Trophoblast cell (in vitro differentiated cells and primary cell): Measurements from ENCODE around the gene INSIG1.

Source experiments
- DNase-seq, 2 donors: peaks; one replicate each; pipeline ENCODE4 v3.0.0-alpha.2; 2016
- H2AFZ ChIP-seq: 2 replicates; pipeline ENCODE4 v1.6.1; 2013; ENCODE audit warnings: low read length, moderate library complexity, mild to moderate bottlenecking; ENCODE audit not compliant: insufficient read depth, poor library complexity
- H2AK5ac ChIP-seq: 2 replicates; pipeline ENCODE4 v1.6.1; 2013; ENCODE audit warnings: mild to moderate bottlenecking, low read length
- H2BK120ac ChIP-seq: 2 replicates; pipeline ENCODE4 v1.6.1; 2013; ENCODE audit warnings: low read length, mild to moderate bottlenecking, moderate library complexity; ENCODE audit not compliant: insufficient read depth, poor library complexity
- H2BK12ac ChIP-seq: 2 replicates; pipeline ENCODE4 v1.6.1; 2013; ENCODE audit warnings: mild to moderate bottlenecking, low read length, moderate library complexity
- H2BK5ac ChIP-seq: 2 replicates; pipeline ENCODE4 v1.6.1; 2013; ENCODE audit warnings: low read length, low read depth, moderate library complexity, mild to moderate bottlenecking; ENCODE audit not compliant: poor library complexity
- H3K14ac ChIP-seq: 2 replicates; pipeline ENCODE4 v1.6.1; 2013; ENCODE audit warnings: mild to moderate bottlenecking, low read length
- H3K18ac ChIP-seq: 2 replicates; pipeline ENCODE4 v1.6.1; 2013; ENCODE audit warnings: mild to moderate bottlenecking, low read length
- H3K23ac ChIP-seq: 2 replicates; pipeline ENCODE4 v1.6.1; 2013; ENCODE audit warnings: low read length
- H3K27ac ChIP-seq: 2 replicates; pipeline ENCODE4 v1.5.1; 2013; ENCODE audit warnings: low read depth, mild to moderate bottlenecking, inconsistent platforms, low read length, moderate library complexity
- H3K27me3 ChIP-seq: 2 replicates; pipeline ENCODE4 v1.6.1; 2013; ENCODE audit warnings: inconsistent platforms, mild to moderate bottlenecking, low read length, moderate library complexity; ENCODE audit not compliant: insufficient read depth
- H3K36me3 ChIP-seq, 2 experiments: 1 replicate in 1 of 2; 2 replicates in 1 of 2; pipeline ENCODE4 v1.6.1; 2013; ENCODE audit warnings: low read length in 2 of 2, mild to moderate bottlenecking in 2 of 2, moderate library complexity in 1 of 2; ENCODE audit not compliant: insufficient read depth in 2 of 2, control insufficient read depth in 1 of 2
- H3K4ac ChIP-seq: 2 replicates; pipeline ENCODE4 v1.6.1; 2013; ENCODE audit warnings: low read depth, mild to moderate bottlenecking, low read length, moderate library complexity
- H3K4me1 ChIP-seq, 2 experiments: 1 replicate in 1 of 2; 2 replicates in 1 of 2; pipeline ENCODE4 v1.6.1; 2013; ENCODE audit warnings: low read length in 2 of 2, mild to moderate bottlenecking in 2 of 2, moderate library complexity in 1 of 2; ENCODE audit not compliant: insufficient read depth in 2 of 2, control insufficient read depth in 1 of 2
- H3K4me2 ChIP-seq: 2 replicates; pipeline ENCODE4 v1.6.1; 2013; ENCODE audit warnings: inconsistent platforms, mild to moderate bottlenecking, low read length, moderate library complexity
- H3K4me3 ChIP-seq: 2 replicates; pipeline ENCODE4 v1.5.1; 2013; ENCODE audit warnings: mild to moderate bottlenecking, low read depth, low read length, inconsistent platforms
- H3K79me1 ChIP-seq: one replicate; pipeline ENCODE4 v1.6.1; 2013; ENCODE audit warnings: low read length
- H3K79me2 ChIP-seq: 2 replicates; pipeline ENCODE4 v1.6.1; 2013; ENCODE audit warnings: low read length, mild to moderate bottlenecking; ENCODE audit not compliant: control insufficient read depth, insufficient read depth, poor library complexity
- H3K9ac ChIP-seq: 2 replicates; pipeline ENCODE4 v1.6.1; 2013; ENCODE audit warnings: mild to moderate bottlenecking, low read length
- H3K9me3 ChIP-seq: 2 replicates; pipeline ENCODE4 v1.6.1; 2013; ENCODE audit warnings: low read depth, mild to moderate bottlenecking, control low read depth, inconsistent platforms, low read length; ENCODE audit not compliant: insufficient read depth
- H4K12ac ChIP-seq: 2 replicates; pipeline ENCODE4 v1.6.1; 2013; ENCODE audit warnings: low read depth, mild to moderate bottlenecking, low read length, moderate library complexity
- H4K8ac ChIP-seq: 2 replicates; pipeline ENCODE4 v1.6.1; 2013; ENCODE audit warnings: low read depth, mild to moderate bottlenecking, low read length, moderate library complexity
- H4K91ac ChIP-seq: one replicate; pipeline ENCODE4 v1.6.1; 2013; ENCODE audit warnings: low read depth, mild to moderate bottlenecking, low read length, moderate library complexity
- WGBS: extraction: QIAGEN DNeasy Blood & Tissue Kit; methylation state at CpG from one replicate; pipeline ENCODE4 v1.1.7; 2013; ENCODE audit warnings: missing lambda C conversion rate; ENCODE audit not compliant: insufficient read length, insufficient coverage; ENCODE audit errors: extremely low coverage; 5-methylcytosine and 5-hydroxymethylcytosine counted together

Gene INSIG1

GRCh38 chr7:155256081-155256760, 41.5 kb upstream of the INSIG1 start:
- H3K14ac ChIP-seq, result no peak overlapping the region
- no peaks in the 10 kb centered on the region for H3K27me3 ChIP-seq
- H2AK5ac ChIP-seq, result no peak overlapping the region
- H4K8ac ChIP-seq, result no peak overlapping the region
- H3K18ac ChIP-seq, result no peak overlapping the region
- H3K4ac ChIP-seq, result no peak overlapping the region
- no peaks in the 10 kb centered on the region for H3K79me1 ChIP-seq
- no CpG with 5 or more reads among the region's 18 CpGs for WGBS
- H3K9ac ChIP-seq, result no peak overlapping the region
- H3K79me2 ChIP-seq, result no peaks in the 10 kb centered on the region
- H4K91ac ChIP-seq, result no peak overlapping the region
- no peak overlapping the region for H2BK120ac ChIP-seq
- no peak overlapping the region for H3K4me2 ChIP-seq
- H3K23ac ChIP-seq, result no peak overlapping the region
- no peak overlapping the region for H2BK5ac ChIP-seq
- no peak overlapping the region for H3K27ac ChIP-seq
- H2AFZ ChIP-seq, result no peak overlapping the region
- DNase-seq, result no peak
- H4K12ac ChIP-seq, result no peak overlapping the region
- no peak overlapping the region for H2BK12ac ChIP-seq
- peaks cover 3% of the 10 kb centered on the region in 2 experiments for H3K4me1 ChIP-seq
- H3K9me3 ChIP-seq, result no peaks in the 10 kb centered on the region
- no peaks in the 10 kb centered on the region for H3K36me3 ChIP-seq
- no peak overlapping the region for H3K4me3 ChIP-seq

GRCh38 chr7:155256761-155257481, 40.8 kb upstream of the INSIG1 start:
- H3K79me2 ChIP-seq, result no peaks in the 10 kb centered on the region
- H3K9me3 ChIP-seq, result peaks cover 3% of the 10 kb centered on the region
- H4K91ac ChIP-seq, result no peak overlapping the region
- no peak overlapping the region for H3K23ac ChIP-seq
- peaks cover 3% of the 10 kb centered on the region in 2 experiments for H3K4me1 ChIP-seq
- H3K4me2 ChIP-seq, result no peak overlapping the region
- H4K8ac ChIP-seq, result no peak overlapping the region
- H2BK5ac ChIP-seq, result no peak overlapping the region
- no peak overlapping the region for H3K27ac ChIP-seq
- H3K4ac ChIP-seq, result no peak overlapping the region
- H3K18ac ChIP-seq, result no peak overlapping the region
- no peak overlapping the region for H3K9ac ChIP-seq
- no peaks in the 10 kb centered on the region for H3K79me1 ChIP-seq
- no peak overlapping the region for H2AK5ac ChIP-seq
- H3K27me3 ChIP-seq, result no peaks in the 10 kb centered on the region
- no peak overlapping the region for H3K4me3 ChIP-seq
- no CpG with 5 or more reads among the region's 8 CpGs for WGBS
- H2BK120ac ChIP-seq, result no peak overlapping the region
- H4K12ac ChIP-seq, result no peak overlapping the region
- no peak overlapping the region for H2BK12ac ChIP-seq
- H2AFZ ChIP-seq, result no peak overlapping the region
- H3K36me3 ChIP-seq, result no peaks in the 10 kb centered on the region
- no peak overlapping the region for H3K14ac ChIP-seq
- no peak for DNase-seq

- Histone ChIP-seq H3K27ac (no peak overlapping the region), H3K23ac (no peak overlapping the region), H3K9me3 (peaks cover 3% of the 10 kb centered on the region), H3K79me1 (no peaks in the 10 kb centered on the region), H2BK120ac (no peak overlapping the region), H2AK5ac (no peak overlapping the region), H3K4ac (no peak overlapping the region), H3K36me3 (no peaks in the 10 kb centered on the region), H4K8ac (no peak overlapping the region), H3K14ac (no peak overlapping the region), H3K4me2 (no peak overlapping the region), H3K4me1 (peaks cover 1 to 3% of the 10 kb centered on the region in 2 experiments), H4K12ac (no peak overlapping the region), H3K18ac (no peak overlapping the region), H2BK12ac (no peak overlapping the region), H2BK5ac (no peak overlapping the region), H2AFZ (no peak overlapping the region), H3K9ac (no peak overlapping the region), H3K79me2 (no peaks in the 10 kb centered on the region), H3K4me3 (no peak overlapping the region), H3K27me3 (no peaks in the 10 kb centered on the region), H4K91ac (no peak overlapping the region)
- peak in 1 of 2 donors; percentile 9 for DNase-seq
- no CpG with 5 or more reads among the region's 30 CpGs for WGBS
These were observed 40.0 kb upstream of the INSIG1 start for GRCh38 chr7:155257482-155258225.

- Histone ChIP-seq H3K4me2 (no peak overlapping the region), H4K8ac (no peak overlapping the region), H4K12ac (no peak overlapping the region), H3K36me3 (no peaks in the 10 kb centered on the region), H3K79me2 (no peaks in the 10 kb centered on the region), H2AFZ (no peak overlapping the region), H3K4me1 (peaks cover 1 to 3% of the 10 kb centered on the region in 2 experiments), H3K27ac (no peak overlapping the region), H3K18ac (no peak overlapping the region), H3K23ac (no peak overlapping the region), H4K91ac (no peak overlapping the region), H3K4me3 (no peak overlapping the region), H3K27me3 (no peaks in the 10 kb centered on the region), H2AK5ac (no peak overlapping the region), H3K14ac (no peak overlapping the region), H2BK120ac (no peak overlapping the region), H2BK5ac (no peak overlapping the region), H3K9ac (no peak overlapping the region), H3K79me1 (no peaks in the 10 kb centered on the region), H3K9me3 (peaks cover 3% of the 10 kb centered on the region), H2BK12ac (no peak overlapping the region), H3K4ac (no peak overlapping the region)
- peak; percentile 66 to 85 for DNase-seq
- WGBS, result no CpG with 5 or more reads among the region's 3 CpGs
These were observed 39.5 kb upstream of the INSIG1 start for GRCh38 chr7:155258226-155258560.
